Colonic mucosa (tissue), 4 donors: ENCODE results near the gene SPEG. TPM values are rescaled to one million over a fixed set of nuclear protein-coding genes. Genes with fewer than 3 reads are reported as not detected.

Experiments used
- DNase-seq: peaks from one replicate; pipeline ENCODE4 v3.0.0-alpha.2; 2020
- H3K27ac ChIP-seq: fragments of 200-600 bp; one replicate; pipeline ENCODE4 v1.8.0; 2021
- H3K27me3 ChIP-seq: fragments of 200-600 bp; one replicate; pipeline ENCODE4 v1.8.0; 2021
- H3K36me3 ChIP-seq: fragments of 200-600 bp; one replicate; pipeline ENCODE4 v1.8.0; 2021
- H3K4me1 ChIP-seq: fragments of 200-600 bp; one replicate; pipeline ENCODE4 v1.8.0; 2021; ENCODE audit warnings: mild to moderate bottlenecking
- H3K4me3 ChIP-seq: fragments of 200-600 bp; one replicate; pipeline ENCODE4 v1.8.0; 2021
- H3K9ac ChIP-seq, 2 donors: one replicate each; pipeline ENCODE4 v1.7.0; 2013; ENCODE audit warnings: control low read depth in 2 of 2, low read depth in 2 of 2, low read length in 2 of 2
- H3K9me3 ChIP-seq: fragments of 200-600 bp; one replicate; pipeline ENCODE4 v1.8.0; 2021
- intact Hi-C: fragments of 100-400 bp; cut with DNase I; formaldehyde crosslinking; loops from one replicate; pipeline ENCODE4 v1.14.1; 2022
- total RNA-seq, 2 donors: library from RNA; stranded (reverse); fragmentation: NEBNext Ultra II Directional in 1 of 2; extraction: Animal tissue kit (Norgen Biotek cat#: 25700) in 1 of 2; gene quantifications; one replicate each; pipeline ENCODE4 v1.2.1, GENCODE V29; 2021
- TF ChIP-seq, protein P1 (sequence below): fragments of 200-600 bp; IDR thresholded peaks from one replicate; pipeline ENCODE4 v1.8.0; 2022; ENCODE audit warnings: antibody characterized with exemption, mild to moderate bottlenecking
- donor health status: healthy.
- donor health status: DM: no; HTN: no; CAD: no.
- donor health status: DM: no; HTN: no; CAD: no.

The SPEG gene
- total RNA-seq, 2 donors from 2014 or later = 6.2 to 19.3 TPM

DNA sequence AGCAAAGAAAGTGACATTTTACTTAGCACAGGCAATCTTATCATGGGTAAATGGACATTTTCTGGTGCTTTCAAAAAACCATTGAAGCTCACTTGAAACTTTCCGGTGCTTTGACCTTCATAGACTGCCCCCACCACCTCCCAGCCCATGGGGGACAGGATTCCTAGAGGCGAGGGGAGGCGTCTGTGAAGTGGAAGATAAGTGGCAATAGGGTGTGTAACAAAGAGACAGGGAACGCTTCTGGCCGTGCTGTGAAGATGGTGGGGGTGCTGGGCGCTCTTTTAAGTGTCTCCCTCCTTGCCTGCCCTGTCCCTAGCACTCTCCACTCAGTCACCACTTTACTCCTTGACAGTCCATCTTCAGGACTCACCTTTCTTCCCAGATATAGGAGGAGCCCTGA lies 40.6 kb downstream of the SPEG start:
- Histone ChIP-seq H3K4me3 (no peak overlapping the region), H3K9ac (no peak overlapping the region), H3K27ac (no peak overlapping the region), H3K4me1 (no peaks in the 10 kb centered on the region), H3K36me3 (no peaks in the 10 kb centered on the region), H3K9me3 (no peaks in the 10 kb centered on the region), H3K27me3 (no peaks in the 10 kb centered on the region)
- intact Hi-C loops = loop anchor here (5.0 kb wide), 1 partner anchor 73 kb away; no protein-coding TSS in a partner anchor
- no peak for DNase-seq
- TF ChIP-seq, protein P1, sequence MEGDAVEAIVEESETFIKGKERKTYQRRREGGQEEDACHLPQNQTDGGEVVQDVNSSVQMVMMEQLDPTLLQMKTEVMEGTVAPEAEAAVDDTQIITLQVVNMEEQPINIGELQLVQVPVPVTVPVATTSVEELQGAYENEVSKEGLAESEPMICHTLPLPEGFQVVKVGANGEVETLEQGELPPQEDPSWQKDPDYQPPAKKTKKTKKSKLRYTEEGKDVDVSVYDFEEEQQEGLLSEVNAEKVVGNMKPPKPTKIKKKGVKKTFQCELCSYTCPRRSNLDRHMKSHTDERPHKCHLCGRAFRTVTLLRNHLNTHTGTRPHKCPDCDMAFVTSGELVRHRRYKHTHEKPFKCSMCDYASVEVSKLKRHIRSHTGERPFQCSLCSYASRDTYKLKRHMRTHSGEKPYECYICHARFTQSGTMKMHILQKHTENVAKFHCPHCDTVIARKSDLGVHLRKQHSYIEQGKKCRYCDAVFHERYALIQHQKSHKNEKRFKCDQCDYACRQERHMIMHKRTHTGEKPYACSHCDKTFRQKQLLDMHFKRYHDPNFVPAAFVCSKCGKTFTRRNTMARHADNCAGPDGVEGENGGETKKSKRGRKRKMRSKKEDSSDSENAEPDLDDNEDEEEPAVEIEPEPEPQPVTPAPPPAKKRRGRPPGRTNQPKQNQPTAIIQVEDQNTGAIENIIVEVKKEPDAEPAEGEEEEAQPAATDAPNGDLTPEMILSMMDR = no peak

- no peaks in the 10 kb centered on the region for H3K9me3 ChIP-seq
- H3K4me3 ChIP-seq = no peak overlapping the region
- intact Hi-C loops = loop anchor here (2.0 to 5.0 kb wide), 2 partner anchors 53 to 74 kb away; no protein-coding TSS in a partner anchor
- no peaks in the 10 kb centered on the region for H3K36me3 ChIP-seq
- H3K9ac ChIP-seq = no peak overlapping the region
- peak; percentile 77 for DNase-seq
- no peak overlapping the region for H3K27ac ChIP-seq
- TF ChIP-seq, protein P1 = peak; percentile 76
- H3K27me3 ChIP-seq = no peaks in the 10 kb centered on the region
- H3K4me1 ChIP-seq = no peaks in the 10 kb centered on the region
These were observed 41.3 kb downstream of the SPEG start for GRCh38 chr2:219475697-219476651.

GRCh38 chr2:219476652-219477151 lies 42.1 kb downstream of the SPEG start:
- TF ChIP-seq, protein P1 = no peak
- H3K36me3 ChIP-seq = no peaks in the 10 kb centered on the region
- H3K4me1 ChIP-seq = no peaks in the 10 kb centered on the region
- H3K27me3 ChIP-seq = no peaks in the 10 kb centered on the region
- H3K9ac ChIP-seq = no peak overlapping the region
- DNase-seq = no peak
- H3K27ac ChIP-seq = no peak overlapping the region
- no peak overlapping the region for H3K4me3 ChIP-seq
- intact Hi-C loops = loop anchor here (2.0 to 5.0 kb wide), 2 partner anchors 52 to 74 kb away; no protein-coding TSS in a partner anchor
- no peaks in the 10 kb centered on the region for H3K9me3 ChIP-seq

DNA sequence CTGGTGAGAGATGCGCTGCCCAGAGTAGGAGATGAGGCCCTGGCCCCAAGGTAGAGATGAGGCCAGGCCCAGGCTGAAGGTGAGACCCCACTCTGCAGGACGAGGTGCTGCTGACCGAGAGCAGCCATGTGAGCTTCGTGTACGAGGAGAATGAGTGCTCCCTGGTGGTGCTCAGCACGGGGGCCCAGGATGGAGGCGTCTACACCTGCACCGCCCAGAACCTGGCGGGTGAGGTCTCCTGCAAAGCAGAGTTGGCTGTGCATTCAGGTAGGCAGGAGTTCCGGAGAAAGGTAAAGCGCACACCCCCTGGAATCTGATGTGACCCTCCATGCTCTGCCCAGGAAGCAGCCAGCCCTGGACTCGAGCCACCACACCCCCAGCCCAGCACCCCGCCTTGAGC lies 42.5 kb downstream of the SPEG start:
- Histone ChIP-seq H3K4me3 (no peak overlapping the region), H3K9ac (no peak overlapping the region), H3K9me3 (no peaks in the 10 kb centered on the region), H3K4me1 (no peaks in the 10 kb centered on the region), H3K36me3 (no peaks in the 10 kb centered on the region), H3K27ac (no peak overlapping the region), H3K27me3 (no peaks in the 10 kb centered on the region)
- intact Hi-C loops = loop anchor here (2.0 to 5.0 kb wide), 2 partner anchors 52 to 75 kb away; no protein-coding TSS in a partner anchor
- no peak for DNase-seq
- TF ChIP-seq, protein P1 = no peak

- intact Hi-C loops = loop anchor here (2.0 to 5.0 kb wide), 2 partner anchors 51 to 76 kb away; no protein-coding TSS in a partner anchor
- H3K9me3 ChIP-seq = no peaks in the 10 kb centered on the region
- no peaks in the 10 kb centered on the region for H3K36me3 ChIP-seq
- no peak overlapping the region for H3K9ac ChIP-seq
- H3K4me3 ChIP-seq = no peak overlapping the region
- no peaks in the 10 kb centered on the region for H3K4me1 ChIP-seq
- no peak for DNase-seq
- no peak overlapping the region for H3K27ac ChIP-seq
- TF ChIP-seq, protein P1 = no peak
- H3K27me3 ChIP-seq = peaks cover 1% of the 10 kb centered on the region
These were observed 43.2 kb downstream of the SPEG start for GRCh38 chr2:219477815-219478214.
